DMS 273 treated with DMSO at 0.1 percent for 48 hours (cell line): Measurements from ENCODE around the gene ACTN4.
"Not testable (repeated sequence)": the region's sequence is repeated elsewhere in the genome, so short reads cannot be mapped to it uniquely, and the experiment has no call there.

Experiments
- DNase-seq: peaks from one replicate; lab custom pipeline; 2025; lab: John Stamatoyannopoulos, UW

Gene ACTN4

GRCh38 chr19:38737921-38738737, 90.7 kb downstream of the ACTN4 start:
- no peak for DNase-seq

DNA sequence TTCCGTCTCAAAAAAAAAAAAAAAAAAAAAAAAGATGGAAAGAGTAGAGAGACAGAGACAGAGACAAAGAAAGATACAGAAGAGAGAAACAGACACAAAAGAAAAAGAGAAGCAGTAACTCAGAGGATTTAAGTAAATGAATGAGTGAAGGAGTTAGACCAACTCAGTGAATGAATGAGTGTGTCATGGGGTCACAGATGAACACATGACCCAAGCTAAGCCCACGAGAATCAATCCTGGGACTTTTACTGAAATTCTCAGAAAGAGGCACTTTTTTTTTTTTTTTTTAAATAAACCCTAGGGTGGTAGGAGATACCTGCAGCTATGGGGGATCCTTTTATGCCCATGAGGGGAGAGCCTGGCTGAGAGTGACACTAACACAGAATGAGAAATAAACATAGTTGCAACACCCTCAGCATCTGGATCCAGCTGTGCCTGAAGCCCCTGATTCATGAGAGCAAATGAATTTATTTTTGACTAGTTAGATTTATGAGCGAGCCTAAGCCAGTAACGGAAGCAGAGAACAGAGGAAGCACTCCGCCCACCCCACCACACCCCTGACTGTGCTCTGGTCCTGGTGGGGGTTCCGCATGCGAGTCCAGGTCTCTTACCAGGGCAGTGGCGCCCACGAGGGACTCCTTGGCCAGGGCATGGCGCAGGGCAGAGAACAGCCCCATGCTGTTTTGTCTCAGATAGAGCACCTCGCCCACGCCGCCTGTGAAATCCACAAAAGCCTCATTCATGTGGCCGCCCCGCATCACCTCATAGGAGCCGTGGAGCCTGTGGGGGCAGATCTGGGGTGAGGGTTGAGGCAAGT, 92.2 kb downstream of the ACTN4 start:
- no peak for DNase-seq

- no peak for DNase-seq
Observed at GRCh38 chr19:38740257-38740592, 92.8 kb downstream of the ACTN4 start.

DNA sequence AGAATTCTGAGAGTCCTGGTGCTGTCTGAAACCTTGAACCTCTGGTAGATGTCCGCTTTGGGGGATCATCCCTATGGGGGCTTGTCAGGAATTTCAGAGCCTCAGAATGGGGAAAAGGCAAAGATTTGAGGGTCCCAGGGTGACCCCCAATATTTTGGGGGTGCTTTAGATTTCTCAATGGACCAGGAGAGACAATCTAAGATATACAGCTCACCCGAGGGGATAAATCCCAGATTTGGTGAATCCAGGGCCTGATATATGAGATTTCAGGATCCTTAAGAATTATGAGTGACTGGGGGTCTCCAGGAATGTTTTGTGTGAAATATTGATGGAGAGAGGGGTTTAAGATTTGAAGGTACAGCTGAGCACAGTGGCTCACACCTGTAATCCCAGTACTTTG, 93.5 kb downstream of the ACTN4 start:
- no peak for DNase-seq

DNA sequence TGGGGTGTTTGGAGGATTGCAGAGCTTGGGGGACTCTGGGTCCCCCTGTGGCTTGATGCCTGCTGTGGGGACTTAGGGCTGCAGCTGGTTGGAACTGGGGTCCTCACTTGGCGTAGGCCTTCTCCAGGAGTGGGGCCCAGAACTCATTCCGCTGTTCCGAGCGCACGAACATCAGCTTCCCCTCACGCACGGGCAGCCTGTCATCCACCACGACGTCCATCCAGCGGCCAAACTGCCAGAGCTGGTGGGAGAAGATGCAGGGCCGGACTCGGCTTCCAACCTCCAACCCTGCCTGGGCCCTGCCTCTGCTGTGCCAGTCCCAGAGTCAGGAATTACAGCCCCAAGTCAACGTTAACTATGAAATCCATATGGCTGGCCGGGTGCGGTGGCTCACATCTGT, 94.2 kb downstream of the ACTN4 start:
- no peak for DNase-seq

DNA sequence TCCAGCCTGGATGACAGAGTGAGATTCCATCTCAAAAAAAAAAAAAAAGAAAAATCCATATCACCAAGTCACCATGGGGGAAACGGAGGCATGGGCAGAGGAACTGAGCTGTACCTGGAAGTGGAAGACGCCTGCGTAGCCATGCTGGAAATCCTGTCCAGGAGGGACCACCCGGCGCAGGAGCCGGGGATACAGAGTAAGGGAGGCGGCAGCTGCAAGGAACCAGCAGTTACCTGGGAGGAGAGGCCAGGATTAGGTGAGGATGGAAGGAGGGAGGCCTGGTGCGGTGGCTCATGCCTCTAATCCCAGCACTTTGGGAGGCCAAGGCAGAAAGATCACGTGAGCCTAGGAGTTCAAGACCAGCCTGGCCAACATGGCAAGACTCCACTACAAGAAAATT, 94.8 kb downstream of the ACTN4 start:
- DNase-seq = no peak

GRCh38 chr19:38742906-38743305, 95.5 kb downstream of the ACTN4 start:
- no peak for DNase-seq

DNA sequence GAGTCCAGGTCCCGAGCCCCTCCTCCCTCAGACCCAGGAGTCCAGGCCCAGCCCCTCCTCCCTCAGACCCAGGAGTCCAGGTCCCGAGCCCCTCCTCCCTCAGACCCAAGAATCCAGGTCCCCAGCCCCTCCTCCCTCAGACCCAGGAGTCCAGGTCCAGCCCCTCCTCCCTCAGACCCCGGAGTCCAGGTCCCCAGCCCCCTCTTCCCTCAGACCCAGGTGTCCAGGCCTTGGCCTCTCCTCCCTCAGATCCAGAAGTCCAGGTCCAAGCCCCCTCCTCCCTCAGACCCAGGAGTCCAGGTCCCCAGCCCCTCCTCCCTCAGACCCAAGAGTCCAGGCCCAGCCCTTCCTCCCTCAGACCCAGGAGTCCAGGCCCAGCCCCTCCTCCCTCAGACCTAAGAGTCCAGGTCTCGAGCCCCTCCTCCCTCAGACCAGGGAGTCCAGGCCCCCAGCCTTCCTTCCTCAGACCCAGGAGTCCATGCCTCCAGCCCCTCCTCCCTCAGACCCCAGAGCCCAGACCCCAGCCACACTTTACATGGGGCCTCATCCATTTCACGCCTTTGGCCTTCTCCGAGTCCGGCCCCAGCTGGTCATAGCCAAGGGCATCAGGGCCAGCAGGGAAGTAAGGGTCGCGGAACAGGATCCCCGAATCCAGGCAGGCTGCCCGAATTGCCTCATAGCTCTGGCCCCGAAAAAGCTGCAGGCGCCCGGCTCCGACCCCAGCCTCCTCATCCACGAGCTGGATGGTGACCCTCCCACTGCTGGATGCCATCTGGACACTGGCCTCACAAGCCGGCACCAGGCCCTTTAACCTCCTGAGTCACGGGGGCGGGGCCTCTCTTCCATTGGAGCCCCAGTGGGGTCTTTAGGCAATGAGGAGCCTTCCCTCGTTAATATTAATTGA, 96.2 kb downstream of the ACTN4 start:
- no peak for DNase-seq

DNA sequence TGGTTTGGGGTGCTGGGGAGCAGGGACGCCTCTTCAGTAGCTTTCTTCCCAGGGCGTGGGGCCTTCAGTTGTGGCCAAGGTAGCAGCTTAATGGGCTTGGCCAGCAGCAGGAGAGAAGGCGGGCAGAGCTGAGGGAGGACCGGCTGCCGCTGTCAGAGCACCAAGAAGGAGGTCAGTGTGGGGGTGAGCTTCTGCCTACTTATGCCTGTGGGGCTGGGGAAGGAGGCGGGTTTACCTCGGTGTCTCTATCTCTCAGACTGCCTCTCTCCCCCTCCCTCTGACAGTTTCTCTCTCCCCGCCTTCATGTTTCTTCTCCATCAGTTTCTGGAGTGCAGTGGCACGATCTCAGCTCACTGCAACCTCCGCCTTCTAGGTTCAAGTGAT, 96.8 kb downstream of the ACTN4 start, which contains the start of gene CAPN12:
TSS of gene CAPN12 (minus strand) at position 177 of the 384 bp plus-strand sequence. CDS start 309 bp downstream, outside the sequence.
- DNase-seq = no peak

DNA sequence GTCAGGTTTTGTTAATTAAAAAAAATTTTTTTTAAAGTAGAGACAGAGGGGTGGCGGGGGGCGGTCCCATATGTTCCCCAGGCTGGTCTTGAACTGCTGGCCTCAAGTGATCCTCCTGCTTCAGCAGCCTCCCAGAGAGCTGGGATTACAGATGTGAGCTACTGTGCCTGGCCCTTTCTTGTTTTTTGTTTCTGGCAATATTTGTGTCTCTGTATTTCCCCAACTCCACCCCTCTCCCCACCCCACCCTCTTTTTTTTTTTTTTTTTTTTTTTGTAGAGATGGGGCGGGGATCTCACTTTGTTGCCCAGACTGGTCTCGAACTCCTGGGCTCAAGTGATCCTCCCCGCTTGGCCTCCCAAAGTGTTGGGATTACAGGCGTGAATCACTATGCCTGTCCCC, 97.4 kb downstream of the ACTN4 start:
- no peak for DNase-seq

DNA sequence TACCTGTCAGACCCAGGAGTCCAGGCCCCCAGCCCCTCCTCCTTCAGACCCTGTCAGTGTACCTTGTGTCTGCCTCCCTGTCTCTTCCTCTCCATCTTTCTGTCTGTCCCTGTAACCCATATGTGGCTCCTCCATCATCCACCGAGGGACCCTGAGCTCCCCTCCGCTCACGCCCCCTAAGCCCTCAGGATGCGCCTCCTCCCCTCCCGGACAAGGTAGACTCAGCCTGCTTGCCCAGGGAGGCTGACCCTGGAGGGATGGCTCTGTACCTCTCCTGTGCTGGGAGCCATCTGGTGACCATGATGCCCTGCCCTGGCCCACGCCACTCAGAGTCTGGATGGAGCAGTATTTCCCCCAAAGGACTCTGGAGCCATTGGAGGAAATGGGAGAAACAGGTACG, 97.9 kb downstream of the ACTN4 start:
- DNase-seq = no peak

GRCh38 chr19:38753783-38754182, 106.3 kb downstream of the ACTN4 start:
- DNase-seq = not testable (repeated sequence)

DNA sequence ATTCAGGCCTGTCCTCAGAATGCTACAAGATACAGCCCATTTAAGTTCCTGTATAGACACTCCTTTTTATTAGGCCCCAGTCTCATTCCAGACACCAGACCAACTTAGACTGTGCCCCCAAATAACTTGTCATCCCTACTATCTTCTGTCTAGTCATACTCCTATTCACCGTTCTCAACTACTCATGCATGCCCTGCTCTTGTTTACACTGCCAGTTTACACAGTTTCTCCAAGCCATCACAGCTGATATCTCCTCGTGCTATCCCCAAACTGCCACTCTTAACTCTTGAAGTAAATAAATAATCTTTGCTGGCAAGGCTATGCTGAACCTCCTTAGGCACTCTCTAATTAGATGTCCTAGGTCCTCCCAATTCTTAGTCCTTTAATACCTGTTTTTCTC, 106.7 kb downstream of the ACTN4 start:
- not testable (repeated sequence) for DNase-seq

GRCh38 chr19:38759590-38760003, 112.1 kb downstream of the ACTN4 start:
- DNase-seq = no peak

DNA sequence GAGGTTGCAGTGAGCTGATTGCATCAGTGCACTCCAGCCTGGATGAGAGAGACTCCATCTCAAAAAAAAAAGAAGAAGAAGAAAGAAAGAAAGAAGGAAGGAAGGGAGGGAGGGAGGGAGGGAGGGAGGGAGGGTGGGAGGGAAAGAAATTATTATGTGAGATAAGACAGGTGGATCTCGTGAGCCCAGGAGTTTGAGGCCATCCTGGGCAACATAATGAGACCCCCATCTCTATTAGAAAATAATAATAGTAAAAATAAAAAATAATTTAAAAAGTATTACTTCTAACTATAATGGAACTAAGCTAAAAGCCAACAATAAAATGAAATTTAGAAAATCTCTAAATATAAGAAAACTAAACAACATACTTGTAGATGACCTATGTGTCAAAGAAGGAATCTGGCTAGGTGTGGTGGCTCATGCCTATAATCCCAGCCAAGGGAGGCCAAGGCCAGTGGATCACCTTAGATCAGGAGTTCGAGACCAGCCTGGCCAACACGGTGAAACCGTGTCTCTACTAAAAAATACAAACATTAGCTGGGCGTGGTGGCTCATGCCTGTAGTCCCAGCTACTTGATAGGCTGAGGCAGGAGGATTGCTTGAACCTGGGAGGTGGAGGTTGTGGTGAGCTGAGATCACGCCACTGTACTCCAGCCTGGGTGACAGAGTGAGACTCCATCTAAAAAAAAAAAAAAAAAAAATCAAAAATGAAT, 113.5 kb downstream of the ACTN4 start:
- not testable (repeated sequence) for DNase-seq

- DNase-seq = not testable (repeated sequence)
Observed at GRCh38 chr19:38761884-38762389, 114.5 kb downstream of the ACTN4 start.

DNA sequence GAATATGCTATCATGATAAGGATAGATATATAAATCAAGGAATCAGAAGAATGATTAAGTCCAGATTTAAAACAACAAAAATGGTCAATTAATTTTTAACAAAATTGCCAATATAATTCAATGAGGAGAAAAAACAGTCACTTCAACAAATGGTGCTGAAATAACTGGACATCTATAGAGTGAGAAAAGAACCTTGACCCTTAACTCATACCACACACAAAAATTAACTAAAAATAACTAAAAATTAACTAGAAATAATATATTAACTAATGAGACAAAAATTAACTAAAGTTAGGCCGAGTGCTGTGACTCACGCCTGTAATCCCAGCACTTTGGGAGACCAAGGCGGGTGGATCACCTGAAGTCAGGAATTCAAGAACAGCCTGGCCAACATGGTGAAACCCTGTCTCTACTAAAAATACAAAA, 116.4 kb downstream of the ACTN4 start:
- DNase-seq = no peak

GRCh38 chr19:38765214-38765613, 117.8 kb downstream of the ACTN4 start:
- DNase-seq = no peak

DNA sequence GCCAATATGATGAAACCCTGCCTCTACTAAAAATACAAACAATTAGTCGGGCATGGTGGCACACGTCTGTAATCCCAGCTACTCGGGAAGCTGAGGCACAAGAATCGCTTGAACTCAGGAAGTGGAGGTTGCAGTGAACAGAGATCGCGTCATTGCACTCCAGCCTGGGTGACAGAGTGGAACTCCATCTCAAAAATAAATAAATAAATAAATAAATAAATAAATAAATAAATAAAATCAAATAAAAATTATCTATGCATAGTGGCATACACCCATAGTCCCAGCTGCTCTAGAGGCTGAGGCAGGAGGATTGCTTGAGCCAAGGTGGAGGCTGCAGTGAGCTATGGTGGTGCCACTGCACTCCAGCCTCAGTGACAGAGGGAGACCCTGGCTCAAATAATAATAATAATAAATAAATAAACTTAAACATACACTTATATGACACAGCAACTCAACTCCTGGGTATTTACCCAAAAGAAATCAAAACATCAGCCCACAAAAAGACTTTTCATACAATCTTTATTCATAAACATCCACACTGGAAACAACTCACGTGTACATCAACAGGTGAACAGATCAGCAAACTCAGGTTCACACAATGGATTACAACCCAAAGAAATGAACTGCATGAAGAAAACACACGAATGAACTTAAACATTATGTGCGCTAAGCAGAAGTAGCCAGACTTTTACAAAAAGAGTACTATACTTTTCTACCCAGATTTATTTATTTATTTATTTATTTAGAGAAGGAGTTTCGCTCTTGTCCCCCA, 119.0 kb downstream of the ACTN4 start:
- DNase-seq = no peak

DNA sequence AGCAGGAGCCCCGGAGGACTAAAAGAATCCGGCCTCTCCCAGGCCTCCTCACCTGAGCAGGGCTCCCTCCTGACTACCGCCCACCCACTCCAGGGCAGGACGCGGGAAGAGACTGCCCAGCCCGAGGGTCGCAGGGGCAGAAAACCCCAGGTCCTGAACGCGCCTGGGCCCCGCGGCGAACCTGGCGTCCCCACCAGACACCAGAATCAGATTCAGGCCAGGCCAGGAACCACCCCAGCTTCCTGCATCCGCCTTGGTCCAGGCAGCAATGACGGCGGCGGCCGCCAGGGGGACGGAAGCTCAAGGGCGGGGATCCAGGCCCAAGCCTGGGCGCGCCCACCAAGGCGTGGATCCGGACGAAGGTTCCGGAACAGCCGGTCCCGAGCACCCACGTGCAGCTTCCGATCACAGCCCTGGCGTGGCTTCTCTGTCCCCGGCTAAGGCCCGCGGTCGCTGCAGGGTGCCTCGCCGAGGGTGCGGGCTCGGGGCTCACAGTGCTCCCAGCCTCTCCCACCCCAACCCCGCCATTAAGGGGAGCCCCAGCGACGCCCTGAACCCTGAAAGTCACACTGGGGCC, 122.3 kb downstream of the ACTN4 start:
- DNase-seq = no peak
